OCI-LY3 (cell line): ENCODE data around the gene GADL1.
A peak's percentile ranks its signal among the peaks of the same experiment; 100 is the strongest.

Experiments
- H2AFZ ChIP-seq: fragments of 200-600, 300-600 bp; shearing (Covaris generic); 2 replicates; pipeline ENCODE4 v1.6.0; 2014; ENCODE audit warnings: antibody characterized with exemption, low read depth, low read length
- H3K27ac ChIP-seq: fragments of 200-600, 300-600 bp; sonication (generic); 2 replicates; pipeline ENCODE4 v1.5.1; 2014; ENCODE audit warnings: mild to moderate bottlenecking, low read length, moderate library complexity, mixed read lengths
- H3K27me3 ChIP-seq: fragments of 200-600, 300-600 bp; sonication (generic); 2 replicates; pipeline ENCODE4 v1.6.1; 2014; ENCODE audit warnings: low read depth, low read length, mixed read lengths
- H3K36me3 ChIP-seq: fragments of 200-600, 300-600 bp; sonication (generic); replicated peaks from 2 replicates; pipeline ENCODE3; 2014; ENCODE audit warnings: low read depth, low read length, mixed read lengths
- H3K4me1 ChIP-seq: fragments of 300-600, 200-600 bp; sonication (generic); 2 replicates; pipeline ENCODE4 v1.6.1; 2014; ENCODE audit warnings: low read length, mixed read lengths
- H3K4me2 ChIP-seq: fragments of 200-600, 300-600 bp; sonication (generic); 2 replicates; pipeline ENCODE4 v1.6.1; 2014; ENCODE audit warnings: low read length, mixed read lengths
- H3K4me3 ChIP-seq: fragments of 300-600, 200-600 bp; sonication (generic); 2 replicates; pipeline ENCODE4 v1.5.1; 2014; ENCODE audit warnings: antibody characterized with exemption, mild to moderate bottlenecking, low read length, moderate library complexity
- H3K79me2 ChIP-seq: fragments of 300-600, 200-600 bp; shearing (Covaris generic); 2 replicates; pipeline ENCODE4 v1.6.1; 2014; ENCODE audit warnings: mild to moderate bottlenecking, low read length, mixed read lengths
- H3K9ac ChIP-seq: fragments of 300-600, 200-600 bp; shearing (Covaris generic); 2 replicates; pipeline ENCODE4 v1.6.0; 2014; ENCODE audit warnings: mild to moderate bottlenecking, low read length, moderate library complexity
- H3K9me3 ChIP-seq: fragments of 200-600, 300-600 bp; shearing (Covaris generic); 2 replicates; pipeline ENCODE4 v1.6.1; 2014; ENCODE audit warnings: low read length, mixed read lengths; ENCODE audit not compliant: insufficient read depth
- H4K20me1 ChIP-seq: fragments of 200-600, 300-600 bp; sonication (generic); 2 replicates; pipeline ENCODE4 v1.6.1; 2016; ENCODE audit warnings: low read length, mixed read lengths; ENCODE audit not compliant: insufficient read depth
- EZH2phosphoT487 ChIP-seq: fragments of 200-600 bp; shearing (Covaris generic); IDR thresholded peaks from 2 replicates; pipeline ENCODE4 v1.6.1; 2018; ENCODE audit warnings: antibody characterized with exemption, mixed run types, low read depth
- TF ChIP-seq, protein P1 (sequence below): fragments of 200-600, 300-600 bp; sonication (generic); IDR thresholded peaks from 2 replicates; pipeline ENCODE4 v1.5.1; 2014; ENCODE audit warnings: antibody characterized with exemption, low read length, low read depth

GADL1 gene

DNA sequence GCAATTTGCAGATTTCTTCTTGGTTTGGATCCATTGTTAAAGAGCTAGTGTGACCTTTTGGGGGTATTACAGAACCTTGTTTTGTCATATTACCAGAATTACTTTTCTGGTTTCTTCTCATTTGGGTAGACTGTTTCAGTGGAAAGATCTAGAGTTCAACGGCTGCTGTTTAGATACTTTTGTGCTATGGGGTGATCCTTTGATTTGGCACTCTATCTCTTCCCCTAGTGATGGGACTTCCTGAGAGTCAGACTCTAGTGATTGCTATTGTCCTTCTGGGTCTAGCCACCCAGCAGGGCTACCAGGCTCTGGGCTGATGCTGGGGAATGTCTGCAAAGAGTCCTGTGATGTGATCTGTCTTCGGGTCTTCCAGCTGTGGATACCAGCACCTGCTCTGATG lies 46.3 kb upstream of the GADL1 start:
- Histone ChIP-seq H3K9me3 (no peaks in the 10 kb centered on the region), H3K4me3 (no peak overlapping the region), H3K27ac (no peak overlapping the region), H3K4me1 (no peaks in the 10 kb centered on the region), H3K9ac (no peak overlapping the region), H3K79me2 (no peaks in the 10 kb centered on the region), H2AFZ (no peak overlapping the region), H3K27me3 (no peaks in the 10 kb centered on the region), H4K20me1 (no peaks in the 10 kb centered on the region), H3K36me3 (no peaks in the 10 kb centered on the region), H3K4me2 (no peak overlapping the region)
- no peak for TF ChIP-seq EZH2phosphoT487
- TF ChIP-seq, protein P1, sequence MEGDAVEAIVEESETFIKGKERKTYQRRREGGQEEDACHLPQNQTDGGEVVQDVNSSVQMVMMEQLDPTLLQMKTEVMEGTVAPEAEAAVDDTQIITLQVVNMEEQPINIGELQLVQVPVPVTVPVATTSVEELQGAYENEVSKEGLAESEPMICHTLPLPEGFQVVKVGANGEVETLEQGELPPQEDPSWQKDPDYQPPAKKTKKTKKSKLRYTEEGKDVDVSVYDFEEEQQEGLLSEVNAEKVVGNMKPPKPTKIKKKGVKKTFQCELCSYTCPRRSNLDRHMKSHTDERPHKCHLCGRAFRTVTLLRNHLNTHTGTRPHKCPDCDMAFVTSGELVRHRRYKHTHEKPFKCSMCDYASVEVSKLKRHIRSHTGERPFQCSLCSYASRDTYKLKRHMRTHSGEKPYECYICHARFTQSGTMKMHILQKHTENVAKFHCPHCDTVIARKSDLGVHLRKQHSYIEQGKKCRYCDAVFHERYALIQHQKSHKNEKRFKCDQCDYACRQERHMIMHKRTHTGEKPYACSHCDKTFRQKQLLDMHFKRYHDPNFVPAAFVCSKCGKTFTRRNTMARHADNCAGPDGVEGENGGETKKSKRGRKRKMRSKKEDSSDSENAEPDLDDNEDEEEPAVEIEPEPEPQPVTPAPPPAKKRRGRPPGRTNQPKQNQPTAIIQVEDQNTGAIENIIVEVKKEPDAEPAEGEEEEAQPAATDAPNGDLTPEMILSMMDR = no peak

DNA sequence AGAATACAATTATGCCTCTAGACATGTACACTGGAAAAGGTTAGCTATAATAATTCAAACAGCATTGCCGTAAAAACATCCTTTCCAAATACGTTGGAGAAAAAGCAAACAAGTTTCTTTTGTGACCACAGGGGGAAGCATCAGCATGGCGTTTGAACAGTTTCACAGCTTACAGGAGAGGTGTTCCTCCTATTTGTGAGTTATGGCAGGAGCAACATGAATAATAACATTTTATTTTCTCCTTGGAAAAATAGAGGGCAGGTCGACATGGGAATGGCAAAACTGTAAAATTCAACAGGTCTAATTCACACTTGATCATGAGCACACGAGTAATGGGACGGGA lies 39.7 kb upstream of the GADL1 start:
- Histone ChIP-seq H3K27me3 (no peaks in the 10 kb centered on the region), H3K4me3 (peak overlapping the region; percentile 69), H3K4me1 (peaks cover 9% of the 10 kb centered on the region), H3K9ac (peak overlapping the region; percentile 40), H3K4me2 (peak overlapping the region; percentile 73), H3K27ac (no peak overlapping the region), H3K79me2 (no peaks in the 10 kb centered on the region), H3K9me3 (no peaks in the 10 kb centered on the region), H2AFZ (peak overlapping the region; percentile 87), H4K20me1 (no peaks in the 10 kb centered on the region), H3K36me3 (no peaks in the 10 kb centered on the region)
- no peak for TF ChIP-seq EZH2phosphoT487
- TF ChIP-seq, protein P1 = peak; percentile 75

DNA sequence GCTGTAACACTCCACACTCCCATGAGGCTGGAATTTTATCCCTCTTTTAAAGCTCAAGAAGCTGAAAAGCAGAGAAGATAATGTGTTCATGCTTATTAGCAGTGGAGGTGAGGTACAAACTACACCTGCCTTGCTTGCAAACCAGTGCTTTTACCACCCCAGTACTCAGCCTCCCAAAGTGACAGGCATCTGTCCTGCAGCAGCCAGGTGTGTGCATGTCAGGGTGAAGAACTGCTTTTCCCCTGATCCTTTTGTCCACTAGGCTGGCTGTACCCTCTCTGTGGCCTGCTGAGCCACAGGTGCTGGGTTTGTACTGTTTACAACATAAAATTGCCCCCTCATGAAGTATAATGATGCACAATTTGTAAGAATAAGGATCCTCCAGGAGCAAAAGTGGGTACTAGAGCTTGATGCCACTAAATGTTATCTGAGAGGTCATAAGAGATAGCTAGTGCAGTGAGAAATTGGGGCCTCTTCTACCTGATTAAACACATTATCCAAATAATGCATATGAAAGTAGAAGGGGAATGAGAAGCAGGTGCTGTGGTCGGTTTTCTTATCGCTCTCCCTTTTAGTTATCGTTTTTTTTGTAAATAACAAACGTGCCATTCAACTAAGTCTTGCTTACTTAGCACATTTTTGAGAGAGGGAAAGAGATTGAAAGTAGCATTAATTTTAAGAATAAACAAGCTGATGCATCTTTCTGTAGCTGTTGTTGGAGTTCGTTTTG lies 39.2 kb upstream of the GADL1 start:
- no peaks in the 10 kb centered on the region for H4K20me1 ChIP-seq
- no peak for TF ChIP-seq EZH2phosphoT487
- TF ChIP-seq, protein P1 = no peak
- H3K79me2 ChIP-seq = no peaks in the 10 kb centered on the region
- H3K9ac ChIP-seq = 0 out of 2 replicates have a peak overlapping the region, but pooled peaks have one; percentile 7
- H3K4me2 ChIP-seq = peak overlapping the region; percentile 73
- H3K36me3 ChIP-seq = no peaks in the 10 kb centered on the region
- H2AFZ ChIP-seq = peak overlapping the region; percentile 87
- H3K9me3 ChIP-seq = no peaks in the 10 kb centered on the region
- peak overlapping the region; percentile 69 for H3K4me3 ChIP-seq
- no peaks in the 10 kb centered on the region for H3K27me3 ChIP-seq
- no peak overlapping the region for H3K27ac ChIP-seq
- H3K4me1 ChIP-seq = peaks cover 9% of the 10 kb centered on the region

DNA sequence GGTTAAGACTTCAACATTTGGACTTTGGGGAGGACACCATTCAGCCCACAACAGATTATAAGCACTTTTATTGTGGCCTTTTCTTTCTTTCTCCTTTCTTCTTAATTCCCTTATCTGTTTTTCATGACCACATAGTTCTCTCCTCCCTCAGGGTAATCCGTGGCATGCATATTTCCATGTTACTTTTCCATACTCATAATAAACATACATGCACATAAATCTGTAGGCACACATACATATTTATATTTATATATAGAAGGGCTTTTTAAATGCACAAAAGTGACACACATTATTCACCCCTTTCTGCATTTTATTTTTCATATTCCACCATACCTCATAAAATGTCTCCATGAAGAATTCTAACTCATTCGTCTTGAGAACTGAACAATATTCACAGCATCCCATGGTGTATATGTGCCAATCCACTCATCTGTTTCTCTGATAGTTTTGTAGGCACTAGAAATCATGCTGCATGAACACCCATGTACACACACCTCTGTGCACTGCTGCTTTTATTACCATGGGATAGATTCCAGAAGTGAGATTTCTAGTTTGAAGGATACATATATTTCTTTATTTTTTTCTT lies 38.1 kb upstream of the GADL1 start:
- H3K4me2 ChIP-seq = no peak overlapping the region
- no peak overlapping the region for H3K27ac ChIP-seq
- peaks cover 9% of the 10 kb centered on the region for H3K4me1 ChIP-seq
- H3K4me3 ChIP-seq = no peak overlapping the region
- H3K9me3 ChIP-seq = no peaks in the 10 kb centered on the region
- no peak for TF ChIP-seq EZH2phosphoT487
- TF ChIP-seq, protein P1 = no peak
- no peak overlapping the region for H2AFZ ChIP-seq
- no peaks in the 10 kb centered on the region for H3K27me3 ChIP-seq
- no peaks in the 10 kb centered on the region for H4K20me1 ChIP-seq
- H3K9ac ChIP-seq = no peak overlapping the region
- H3K79me2 ChIP-seq = no peaks in the 10 kb centered on the region
- H3K36me3 ChIP-seq = no peaks in the 10 kb centered on the region
